ENCODE measurements around the gene OLFM2. TPM values are rescaled to one million over a fixed set of nuclear protein-coding genes. Genes with fewer than 3 reads are reported as not detected.
"Not testable (repeated sequence)": the region's sequence is repeated elsewhere in the genome, so short reads cannot be mapped to it uniquely, and the experiment has no call there.

The OLFM2 gene
- total RNA-seq, 1 experiment from 2014 or later = 106 TPM

DNA sequence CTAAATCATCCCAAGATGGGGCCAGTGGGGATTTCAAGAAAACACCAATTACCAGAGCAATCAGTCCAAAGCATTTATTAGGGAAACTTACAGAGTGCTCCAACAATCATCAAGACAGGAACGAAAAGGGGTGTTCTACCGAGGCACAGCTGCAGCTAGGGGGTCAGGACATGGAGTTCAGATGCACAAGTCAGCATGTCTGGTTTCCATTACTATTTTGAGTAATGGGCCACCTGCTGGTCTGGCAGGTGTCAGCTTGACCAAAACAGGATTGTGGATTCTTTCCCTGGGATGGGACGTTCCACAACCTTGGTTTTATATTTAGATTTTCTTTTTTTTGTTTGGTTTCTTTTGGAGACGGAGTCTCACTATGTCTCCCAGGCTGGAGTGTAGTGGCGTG lies 112.5 kb downstream of the OLFM2 start:
- no peak overlapping the region for H3K27ac ChIP-seq (ENCODE audit: low read depth, low read length, poor library complexity, severe bottlenecking)
- no peaks in the 10 kb centered on the region for H3K4me1 ChIP-seq (ENCODE audit: insufficient read depth, low read length, poor library complexity, severe bottlenecking)
- TF ChIP-seq, protein P1, sequence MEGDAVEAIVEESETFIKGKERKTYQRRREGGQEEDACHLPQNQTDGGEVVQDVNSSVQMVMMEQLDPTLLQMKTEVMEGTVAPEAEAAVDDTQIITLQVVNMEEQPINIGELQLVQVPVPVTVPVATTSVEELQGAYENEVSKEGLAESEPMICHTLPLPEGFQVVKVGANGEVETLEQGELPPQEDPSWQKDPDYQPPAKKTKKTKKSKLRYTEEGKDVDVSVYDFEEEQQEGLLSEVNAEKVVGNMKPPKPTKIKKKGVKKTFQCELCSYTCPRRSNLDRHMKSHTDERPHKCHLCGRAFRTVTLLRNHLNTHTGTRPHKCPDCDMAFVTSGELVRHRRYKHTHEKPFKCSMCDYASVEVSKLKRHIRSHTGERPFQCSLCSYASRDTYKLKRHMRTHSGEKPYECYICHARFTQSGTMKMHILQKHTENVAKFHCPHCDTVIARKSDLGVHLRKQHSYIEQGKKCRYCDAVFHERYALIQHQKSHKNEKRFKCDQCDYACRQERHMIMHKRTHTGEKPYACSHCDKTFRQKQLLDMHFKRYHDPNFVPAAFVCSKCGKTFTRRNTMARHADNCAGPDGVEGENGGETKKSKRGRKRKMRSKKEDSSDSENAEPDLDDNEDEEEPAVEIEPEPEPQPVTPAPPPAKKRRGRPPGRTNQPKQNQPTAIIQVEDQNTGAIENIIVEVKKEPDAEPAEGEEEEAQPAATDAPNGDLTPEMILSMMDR (conservative IDR thresholded peaks at IDR 0.05; ENCODE audit: low read depth, low read length) = no peak
- no peak for TF ChIP-seq EZH2 (IDR thresholded peaks at IDR 0.05; ENCODE audit: borderline replicate concordance, low read depth, low read length, poor library complexity, severe bottlenecking)
- H3K9me3 ChIP-seq (ENCODE audit: low read depth, low read length, poor library complexity, severe bottlenecking) = no peaks in the 10 kb centered on the region
- intact Hi-C loops (cut with micrococcal nuclease; ENCODE audit: unreplicated experiment) = no loop called here
- DNase-seq (ENCODE audit: low spot score) = no peak
- H3K4me3 ChIP-seq (ENCODE audit: low read depth, low read length, poor library complexity, severe bottlenecking) = no peak overlapping the region
- BruUV-seq (replicated peaks) = no TSS peak
- ChIA-PET POLR2A (ENCODE audit: low non-redundant PET) (no interaction called here), CTCF (interaction anchor here (0.6 kb wide), 1 partner anchor 25 kb away, joined by 3 read pairs; no protein-coding TSS in a partner anchor)
- H3K36me3 ChIP-seq (ENCODE audit: insufficient read depth, low read length, poor library complexity, severe bottlenecking) = no peaks in the 10 kb centered on the region
- no peaks in the 10 kb centered on the region for H3K27me3 ChIP-seq (replicated peaks; ENCODE audit: insufficient read depth, low read depth, low read length, poor library complexity)

DNA sequence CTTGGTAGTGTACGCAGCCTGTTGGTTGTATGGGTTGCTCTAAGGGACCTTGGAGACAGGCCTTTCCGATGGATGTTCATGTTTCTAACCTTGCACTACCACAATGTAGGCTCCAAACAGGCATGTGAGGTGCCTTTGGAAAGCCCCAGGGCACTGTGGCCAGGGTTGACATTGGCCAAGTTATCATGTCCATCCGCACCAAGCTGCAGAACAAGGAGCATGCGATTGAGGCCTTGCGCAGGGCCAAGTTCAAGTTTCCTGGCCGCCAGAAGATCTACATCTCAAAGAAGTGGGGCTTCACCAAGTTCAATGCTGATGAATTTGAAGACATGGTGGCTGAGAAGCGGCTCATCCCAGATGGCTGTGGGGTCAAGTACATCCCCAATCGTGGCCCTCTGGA lies 116.3 kb downstream of the OLFM2 start:
- POLR2A ChIA-PET (ENCODE audit: low non-redundant PET) = not testable (repeated sequence)

GRCh38 chr19:9819596-9819909 lies 116.8 kb downstream of the OLFM2 start:
- peak overlapping the region; percentile 96 for H3K4me3 ChIP-seq (ENCODE audit: low read depth, low read length, poor library complexity, severe bottlenecking)
- peaks cover 9% of the 10 kb centered on the region for H3K36me3 ChIP-seq (ENCODE audit: insufficient read depth, low read length, poor library complexity, severe bottlenecking)
- ChIA-PET POLR2A (ENCODE audit: low non-redundant PET) (no interaction called here), CTCF (no interaction called here)
- intact Hi-C loops (cut with micrococcal nuclease; ENCODE audit: unreplicated experiment) = no loop called here
- H3K27me3 ChIP-seq (replicated peaks; ENCODE audit: insufficient read depth, low read depth, low read length, poor library complexity) = no peaks in the 10 kb centered on the region
- no TSS peak for BruUV-seq (replicated peaks)
- H3K4me1 ChIP-seq (ENCODE audit: insufficient read depth, low read length, poor library complexity, severe bottlenecking) = peaks cover 6% of the 10 kb centered on the region
- TF ChIP-seq, protein P1 (conservative IDR thresholded peaks at IDR 0.05; ENCODE audit: low read depth, low read length) = no peak
- no peak for TF ChIP-seq EZH2 (IDR thresholded peaks at IDR 0.05; ENCODE audit: borderline replicate concordance, low read depth, low read length, poor library complexity, severe bottlenecking)
- peak overlapping the region; percentile 53 for H3K27ac ChIP-seq (ENCODE audit: low read depth, low read length, poor library complexity, severe bottlenecking)
- no peak for DNase-seq (ENCODE audit: low spot score)
- no peaks in the 10 kb centered on the region for H3K9me3 ChIP-seq (ENCODE audit: low read depth, low read length, poor library complexity, severe bottlenecking)

More for the DNA sequence above, 116.3 kb downstream of the OLFM2 start:
- BruUV-seq (replicated peaks); intact Hi-C loops (cut with micrococcal nuclease; ENCODE audit: unreplicated experiment); H3K9me3 ChIP-seq (ENCODE audit: low read depth, low read length, poor library complexity, severe bottlenecking); H3K27ac ChIP-seq (ENCODE audit: low read depth, low read length, poor library complexity, severe bottlenecking); H3K27me3 ChIP-seq (replicated peaks; ENCODE audit: insufficient read depth, low read depth, low read length, poor library complexity); CTCF ChIA-PET; H3K4me1 ChIP-seq (ENCODE audit: insufficient read depth, low read length, poor library complexity, severe bottlenecking); DNase-seq (ENCODE audit: low spot score); H3K36me3 ChIP-seq (ENCODE audit: insufficient read depth, low read length, poor library complexity, severe bottlenecking): not testable (repeated sequence)
- H3K4me3 ChIP-seq (ENCODE audit: low read depth, low read length, poor library complexity, severe bottlenecking) = peak overlapping the region; percentile 96
